NCI-H2029 treated with DMSO at 0.1 percent for 48 hours (cell line): ENCODE data around the gene CFAP65.

Experiments used
- DNase-seq: peaks from one replicate; lab custom pipeline; 2025; lab: John Stamatoyannopoulos, UW

CFAP65 gene

GRCh38 chr2:219016721-219017120, 24.6 kb downstream of the CFAP65 start:
- DNase-seq: no peak

- no peak for DNase-seq
These were observed 30.4 kb downstream of the CFAP65 start for GRCh38 chr2:219010873-219011272.

- DNase-seq: no peak
These were observed 31.1 kb downstream of the CFAP65 start for GRCh38 chr2:219010162-219010756.

- no peak for DNase-seq
These were observed 32.0 kb downstream of the CFAP65 start for GRCh38 chr2:219009294-219009693.

- no peak for DNase-seq
These were observed 37.3 kb downstream of the CFAP65 start for GRCh38 chr2:219003979-219004378.

GRCh38 chr2:219003267-219003634, 38.1 kb downstream of the CFAP65 start:
- DNase-seq: no peak

- DNase-seq: peak; percentile 45
These were observed 38.7 kb downstream of the CFAP65 start for GRCh38 chr2:219002395-219003266.

- peak; percentile 95 for DNase-seq
These were observed 39.5 kb downstream of the CFAP65 start for GRCh38 chr2:219001577-219002394.

- DNase-seq: no peak
These were observed 40.2 kb downstream of the CFAP65 start for GRCh38 chr2:219001100-219001576.

GRCh38 chr2:219000569-219000960, 40.8 kb downstream of the CFAP65 start:
- peak; percentile 62 for DNase-seq

- peak; percentile 81 for DNase-seq
These were observed 41.3 kb downstream of the CFAP65 start for GRCh38 chr2:218999881-219000568.

GRCh38 chr2:218999021-218999880, 42.1 kb downstream of the CFAP65 start:
- no peak for DNase-seq

- peak; percentile 42 for DNase-seq
These were observed 42.8 kb downstream of the CFAP65 start for GRCh38 chr2:218998414-218999002.

GRCh38 chr2:218997731-218998130, 43.6 kb downstream of the CFAP65 start:
- peak; percentile 44 for DNase-seq

GRCh38 chr2:218996937-218997336, 44.4 kb downstream of the CFAP65 start:
- peak; percentile 62 for DNase-seq

- peak; percentile 49 for DNase-seq
These were observed 45.2 kb downstream of the CFAP65 start for GRCh38 chr2:218995972-218996711.

- no peak for DNase-seq
These were observed 45.8 kb downstream of the CFAP65 start for GRCh38 chr2:218995561-218995960.

- no peak for DNase-seq
These were observed 47.7 kb downstream of the CFAP65 start, which contains the start of gene CRYBA2 for GRCh38 chr2:218993345-218994315. CRYBA2 (minus strand) TSS chr2:218993422; CDS start chr2:218993176, 246 bp downstream.
